Measurements from ENCODE around the gene ARHGAP15.

GRCh38 chr2:143477714-143478443 lies 348.7 kb downstream of the ARHGAP15 start:
- TF ChIP-seq POLR2AphosphoS5 (IDR thresholded peaks at IDR 0.05; ENCODE audit: low read depth, low read length) (no peak), TCF7L2 (IDR thresholded peaks at IDR 0.05; ENCODE audit: low read depth, low read length) (no peak), REST (IDR thresholded peaks at IDR 0.05; ENCODE audit: insufficient read depth in 1 of 2, low read depth in 2 of 2, low read length in 1 of 2) (no peak)
- TF ChIP-seq, protein P1, sequence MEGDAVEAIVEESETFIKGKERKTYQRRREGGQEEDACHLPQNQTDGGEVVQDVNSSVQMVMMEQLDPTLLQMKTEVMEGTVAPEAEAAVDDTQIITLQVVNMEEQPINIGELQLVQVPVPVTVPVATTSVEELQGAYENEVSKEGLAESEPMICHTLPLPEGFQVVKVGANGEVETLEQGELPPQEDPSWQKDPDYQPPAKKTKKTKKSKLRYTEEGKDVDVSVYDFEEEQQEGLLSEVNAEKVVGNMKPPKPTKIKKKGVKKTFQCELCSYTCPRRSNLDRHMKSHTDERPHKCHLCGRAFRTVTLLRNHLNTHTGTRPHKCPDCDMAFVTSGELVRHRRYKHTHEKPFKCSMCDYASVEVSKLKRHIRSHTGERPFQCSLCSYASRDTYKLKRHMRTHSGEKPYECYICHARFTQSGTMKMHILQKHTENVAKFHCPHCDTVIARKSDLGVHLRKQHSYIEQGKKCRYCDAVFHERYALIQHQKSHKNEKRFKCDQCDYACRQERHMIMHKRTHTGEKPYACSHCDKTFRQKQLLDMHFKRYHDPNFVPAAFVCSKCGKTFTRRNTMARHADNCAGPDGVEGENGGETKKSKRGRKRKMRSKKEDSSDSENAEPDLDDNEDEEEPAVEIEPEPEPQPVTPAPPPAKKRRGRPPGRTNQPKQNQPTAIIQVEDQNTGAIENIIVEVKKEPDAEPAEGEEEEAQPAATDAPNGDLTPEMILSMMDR (IDR thresholded peaks at IDR 0.05), result no peak
